NCI-H2196 (cell line): ENCODE results near the gene MYO16.

Source experiments
- DNase-seq: peaks from one replicate; lab custom pipeline; 2025; ENCODE audit not compliant: unreplicated experiment; lab: John Stamatoyannopoulos, UW

The MYO16 gene

GRCh38 chr13:109166804-109167203 is 537.4 kb downstream of the MYO16 start:
- DNase-seq: no peak

GRCh38 chr13:109172136-109172535 is 542.7 kb downstream of the MYO16 start:
- no peak for DNase-seq

GRCh38 chr13:109175666-109176065 is 546.3 kb downstream of the MYO16 start:
- DNase-seq: no peak

- no peak for DNase-seq
These were observed 551.6 kb downstream of the MYO16 start for GRCh38 chr13:109180905-109181425.

- no peak for DNase-seq
These were observed 553.5 kb downstream of the MYO16 start for GRCh38 chr13:109182777-109183465.

GRCh38 chr13:109191413-109191812 is 562.0 kb downstream of the MYO16 start:
- DNase-seq: no peak

GRCh38 chr13:109192306-109192705 is 562.9 kb downstream of the MYO16 start:
- no peak for DNase-seq

GRCh38 chr13:109196948-109197347 is 567.5 kb downstream of the MYO16 start:
- no peak for DNase-seq

- DNase-seq: no peak
These were observed 569.2 kb downstream of the MYO16 start for GRCh38 chr13:109198585-109198984.

GRCh38 chr13:109199280-109199679 is 569.9 kb downstream of the MYO16 start:
- DNase-seq: no peak

- DNase-seq: no peak
These were observed 571.1 kb downstream of the MYO16 start for GRCh38 chr13:109200556-109200955.

GRCh38 chr13:109203587-109203986 is 574.2 kb downstream of the MYO16 start:
- no peak for DNase-seq

- DNase-seq: no peak
These were observed 574.8 kb downstream of the MYO16 start for GRCh38 chr13:109204252-109204651.

GRCh38 chr13:109204657-109205056 is 575.2 kb downstream of the MYO16 start:
- no peak for DNase-seq

- no peak for DNase-seq
These were observed 575.9 kb downstream of the MYO16 start for GRCh38 chr13:109205315-109205714.

GRCh38 chr13:109206616-109207015 is 577.2 kb downstream of the MYO16 start:
- DNase-seq: no peak

- no peak for DNase-seq
These were observed 578.2 kb downstream of the MYO16 start for GRCh38 chr13:109207622-109208021.

GRCh38 chr13:109208522-109208921 is 579.1 kb downstream of the MYO16 start:
- no peak for DNase-seq

- no peak for DNase-seq
These were observed 580.1 kb downstream of the MYO16 start for GRCh38 chr13:109209526-109209925.

- no peak for DNase-seq
These were observed 582.2 kb downstream of the MYO16 start for GRCh38 chr13:109211616-109212015.

GRCh38 chr13:109212650-109213049 is 583.2 kb downstream of the MYO16 start:
- no peak for DNase-seq

- DNase-seq: no peak
These were observed 584.3 kb downstream of the MYO16 start for GRCh38 chr13:109213714-109214113.

- DNase-seq: no peak
These were observed 585.0 kb downstream of the MYO16 start for GRCh38 chr13:109214393-109214792.
